ENCODE data around the gene B3GAT1.

- no peak for TF ChIP-seq CTCF (IDR thresholded peaks at IDR 0.05)
- TF ChIP-seq EP300 (IDR thresholded peaks at IDR 0.05), result no peak
- TF ChIP-seq POLR2A (IDR thresholded peaks at IDR 0.05), result no peak
Observed at GRCh38 chr11:134409552-134410429, 2.3 kb downstream of the B3GAT1 start.
